Endothelial cell of umbilical vein (primary cell): ENCODE measurements around the gene SVIL.

Experiments
- CTCF ChIP-seq, 2 donors: IDR thresholded peaks; 1 replicate in 1 of 2; 2 replicates in 1 of 2; pipeline ENCODE4 v1.5.1; 2011; ENCODE audit warnings: low read length in 2 of 2, mild to moderate bottlenecking in 2 of 2, moderate library complexity in 2 of 2, control low read depth in 1 of 2, inconsistent platforms in 1 of 2, low read depth in 1 of 2; ENCODE audit not compliant: insufficient read depth in 1 of 2; ENCODE audit errors: extremely low read depth in 1 of 2
- EZH2 ChIP-seq: IDR thresholded peaks from 2 replicates; pipeline ENCODE4 v1.6.1; 2012; ENCODE audit warnings: borderline replicate concordance, low read depth, mild to moderate bottlenecking, moderate library complexity, low read length, inconsistent platforms; ENCODE audit not compliant: severe bottlenecking
- FOS ChIP-seq: IDR thresholded peaks from 2 replicates; pipeline ENCODE4 v1.6.1; 2011; ENCODE audit warnings: mild to moderate bottlenecking, low read length, moderate library complexity, borderline replicate concordance; ENCODE audit not compliant: insufficient read depth
- JUN ChIP-seq: IDR thresholded peaks from 2 replicates; pipeline ENCODE4 v1.6.1; 2011; ENCODE audit warnings: borderline replicate concordance, low read depth; ENCODE audit not compliant: insufficient read length, insufficient read depth
- MAX ChIP-seq: IDR thresholded peaks from 2 replicates; pipeline ENCODE4 v1.6.1; 2011; ENCODE audit not compliant: insufficient read depth, insufficient read length
- MYC ChIP-seq: IDR thresholded peaks from one replicate; pipeline ENCODE4 v1.6.1; 2011; ENCODE audit warnings: mild to moderate bottlenecking, low read depth, low read length
- POLR2A ChIP-seq: IDR thresholded peaks from 2 replicates; pipeline ENCODE4 v1.6.1; 2012; ENCODE audit warnings: low read depth, mild to moderate bottlenecking, control low read depth, low read length
- POLR2AphosphoS5 ChIP-seq: IDR thresholded peaks from 2 replicates; pipeline ENCODE4 v1.6.1; 2012; ENCODE audit warnings: low read depth, mild to moderate bottlenecking, control low read depth, low read length, moderate library complexity; ENCODE audit not compliant: insufficient read depth

GRCh38 chr10:29646960-29647461 is 12.2 kb upstream of the SVIL start:
- TF ChIP-seq POLR2A (no peak), POLR2AphosphoS5 (no peak), CTCF (IDR thresholded peaks at IDR 0.05; ENCODE audit: extremely low read depth in 1 of 2, insufficient read depth in 1 of 2, low read depth in 1 of 2, low read length in 2 of 2) (no peak), MYC (no peak), MAX (no peak), EZH2 (no peak), FOS (no peak), JUN (no peak)
